ENCODE results near the gene ERBB4. TPM values are rescaled to one million over a fixed set of nuclear protein-coding genes. Genes with fewer than 3 reads are reported as not detected.

Gene ERBB4
- total and polyA plus RNA-seq, 10 of the 15 experiments (the other 5 are each of a cell fraction or from before 2014, with no cell fraction given) = under 0.01 to 0.23 (median 0.01) TPM; not detected in 4

DNA sequence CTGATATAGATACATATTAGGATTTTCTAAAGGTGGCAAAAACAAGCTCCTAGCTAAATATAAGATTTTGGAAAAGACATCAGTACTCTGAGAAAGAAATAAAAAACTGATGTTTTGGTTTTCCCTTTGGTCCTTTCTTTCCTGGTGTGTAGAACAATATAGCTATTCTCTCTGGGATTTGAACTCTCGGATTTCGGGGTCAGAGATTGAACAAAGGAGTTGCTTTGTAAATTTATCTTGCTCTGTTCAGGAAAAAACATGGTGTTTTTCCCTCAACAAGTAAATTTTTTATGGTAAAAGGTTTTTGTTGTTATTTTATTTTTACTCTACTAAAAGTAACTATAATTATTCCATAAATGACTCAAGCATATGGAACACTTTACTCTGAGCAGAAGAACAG lies 889.3 kb downstream of the ERBB4 start:
- in situ Hi-C loops (cut with MboI) = no loop called here
- ATAC-seq = no peak
- H3K9ac ChIP-seq (ENCODE audit: control insufficient read depth, insufficient read depth, low read length) = no peak overlapping the region
- H2AFZ ChIP-seq (ENCODE audit: control insufficient read depth, low read depth, low read length) = no peak overlapping the region
- no peaks in the 10 kb centered on the region for H3K27me3 ChIP-seq (replicated peaks in 1 of 2; ENCODE audit: control insufficient read depth in 2 of 2, insufficient read depth in 2 of 2, low read length in 1 of 2)
- H3K79me2 ChIP-seq (ENCODE audit: control insufficient read depth, insufficient read depth, low read length) = no peaks in the 10 kb centered on the region
- H3K4me2 ChIP-seq (ENCODE audit: control insufficient read depth, insufficient read depth) = no peak overlapping the region
- H3K4me1 ChIP-seq (ENCODE audit: control insufficient read depth, insufficient read depth, low read length) = no peaks in the 10 kb centered on the region
- H3K9me3 ChIP-seq (replicated peaks; ENCODE audit: control insufficient read depth, insufficient read depth, low read length) = no peaks in the 10 kb centered on the region
- ChIA-PET CTCF (no interaction called here), RAD21 (ENCODE audit: unreplicated experiment) (no interaction called here), SMC1A (ENCODE audit: uncharacterized antibody, unreplicated experiment) (no interaction called here), POLR2A (no interaction called here)
- H4K20me1 ChIP-seq (ENCODE audit: control insufficient read depth, insufficient read depth) = no peaks in the 10 kb centered on the region
- intact Hi-C loops (cut with micrococcal nuclease; ENCODE audit: unreplicated experiment) = no loop called here
- no peak overlapping the region for H3K4me3 ChIP-seq
- 0% methylated on average over 2 of the region's 2 CpGs for WGBS (ENCODE audit: insufficient coverage, insufficient replicate concordance, low lambda C conversion rate, missing lambda C conversion rate)
- no peaks in the 10 kb centered on the region for H3K36me3 ChIP-seq (ENCODE audit: control insufficient read depth in 2 of 2, insufficient read depth in 2 of 2, low read length in 1 of 2)
- DNase-seq (ENCODE audit: low read depth, low spot score) = no peak
- no peak overlapping the region for H3K27ac ChIP-seq (ENCODE audit: control insufficient read depth, insufficient read depth)
- no TSS peak for BruUV-seq (replicated peaks)
- FAIRE-seq = no peak
- no peak for TF ChIP-seq NFYA (IDR thresholded peaks at IDR 0.05; ENCODE audit: borderline replicate concordance, low read depth, low read length)
- TF ChIP-seq, protein P1, sequence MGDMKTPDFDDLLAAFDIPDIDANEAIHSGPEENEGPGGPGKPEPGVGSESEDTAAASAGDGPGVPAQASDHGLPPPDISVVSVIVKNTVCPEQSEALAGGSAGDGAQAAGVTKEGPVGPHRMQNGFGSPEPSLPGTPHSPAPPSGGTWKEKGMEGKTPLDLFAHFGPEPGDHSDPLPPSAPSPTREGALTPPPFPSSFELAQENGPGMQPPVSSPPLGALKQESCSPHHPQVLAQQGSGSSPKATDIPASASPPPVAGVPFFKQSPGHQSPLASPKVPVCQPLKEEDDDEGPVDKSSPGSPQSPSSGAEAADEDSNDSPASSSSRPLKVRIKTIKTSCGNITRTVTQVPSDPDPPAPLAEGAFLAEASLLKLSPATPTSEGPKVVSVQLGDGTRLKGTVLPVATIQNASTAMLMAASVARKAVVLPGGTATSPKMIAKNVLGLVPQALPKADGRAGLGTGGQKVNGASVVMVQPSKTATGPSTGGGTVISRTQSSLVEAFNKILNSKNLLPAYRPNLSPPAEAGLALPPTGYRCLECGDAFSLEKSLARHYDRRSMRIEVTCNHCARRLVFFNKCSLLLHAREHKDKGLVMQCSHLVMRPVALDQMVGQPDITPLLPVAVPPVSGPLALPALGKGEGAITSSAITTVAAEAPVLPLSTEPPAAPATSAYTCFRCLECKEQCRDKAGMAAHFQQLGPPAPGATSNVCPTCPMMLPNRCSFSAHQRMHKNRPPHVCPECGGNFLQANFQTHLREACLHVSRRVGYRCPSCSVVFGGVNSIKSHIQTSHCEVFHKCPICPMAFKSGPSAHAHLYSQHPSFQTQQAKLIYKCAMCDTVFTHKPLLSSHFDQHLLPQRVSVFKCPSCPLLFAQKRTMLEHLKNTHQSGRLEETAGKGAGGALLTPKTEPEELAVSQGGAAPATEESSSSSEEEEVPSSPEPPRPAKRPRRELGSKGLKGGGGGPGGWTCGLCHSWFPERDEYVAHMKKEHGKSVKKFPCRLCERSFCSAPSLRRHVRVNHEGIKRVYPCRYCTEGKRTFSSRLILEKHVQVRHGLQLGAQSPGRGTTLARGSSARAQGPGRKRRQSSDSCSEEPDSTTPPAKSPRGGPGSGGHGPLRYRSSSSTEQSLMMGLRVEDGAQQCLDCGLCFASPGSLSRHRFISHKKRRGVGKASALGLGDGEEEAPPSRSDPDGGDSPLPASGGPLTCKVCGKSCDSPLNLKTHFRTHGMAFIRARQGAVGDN (IDR thresholded peaks at IDR 0.05) = no peak
- TF ChIP-seq STAT1 (conservative IDR thresholded peaks at IDR 0.05) = no peak
- TF ChIP-seq, protein P2, sequence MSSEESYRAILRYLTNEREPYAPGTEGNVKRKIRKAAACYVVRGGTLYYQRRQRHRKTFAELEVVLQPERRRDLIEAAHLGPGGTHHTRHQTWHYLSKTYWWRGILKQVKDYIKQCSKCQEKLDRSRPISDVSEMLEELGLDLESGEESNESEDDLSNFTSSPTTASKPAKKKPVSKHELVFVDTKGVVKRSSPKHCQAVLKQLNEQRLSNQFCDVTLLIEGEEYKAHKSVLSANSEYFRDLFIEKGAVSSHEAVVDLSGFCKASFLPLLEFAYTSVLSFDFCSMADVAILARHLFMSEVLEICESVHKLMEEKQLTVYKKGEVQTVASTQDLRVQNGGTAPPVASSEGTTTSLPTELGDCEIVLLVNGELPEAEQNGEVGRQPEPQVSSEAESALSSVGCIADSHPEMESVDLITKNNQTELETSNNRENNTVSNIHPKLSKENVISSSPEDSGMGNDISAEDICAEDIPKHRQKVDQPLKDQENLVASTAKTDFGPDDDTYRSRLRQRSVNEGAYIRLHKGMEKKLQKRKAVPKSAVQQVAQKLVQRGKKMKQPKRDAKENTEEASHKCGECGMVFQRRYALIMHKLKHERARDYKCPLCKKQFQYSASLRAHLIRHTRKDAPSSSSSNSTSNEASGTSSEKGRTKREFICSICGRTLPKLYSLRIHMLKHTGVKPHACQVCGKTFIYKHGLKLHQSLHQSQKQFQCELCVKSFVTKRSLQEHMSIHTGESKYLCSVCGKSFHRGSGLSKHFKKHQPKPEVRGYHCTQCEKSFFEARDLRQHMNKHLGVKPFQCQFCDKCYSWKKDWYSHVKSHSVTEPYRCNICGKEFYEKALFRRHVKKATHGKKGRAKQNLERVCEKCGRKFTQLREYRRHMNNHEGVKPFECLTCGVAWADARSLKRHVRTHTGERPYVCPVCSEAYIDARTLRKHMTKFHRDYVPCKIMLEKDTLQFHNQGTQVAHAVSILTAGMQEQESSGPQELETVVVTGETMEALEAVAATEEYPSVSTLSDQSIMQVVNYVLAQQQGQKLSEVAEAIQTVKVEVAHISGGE (CRISPR knock-in tag; IDR thresholded peaks at IDR 0.05) = no peak
- no peak for TF ChIP-seq POLR2A (IDR thresholded peaks at IDR 0.05; ENCODE audit: low read depth, low read length)
- TF ChIP-seq NFXL1 (IDR thresholded peaks at IDR 0.05; ENCODE audit: borderline replicate concordance) = no peak
- TF ChIP-seq, protein P3, sequence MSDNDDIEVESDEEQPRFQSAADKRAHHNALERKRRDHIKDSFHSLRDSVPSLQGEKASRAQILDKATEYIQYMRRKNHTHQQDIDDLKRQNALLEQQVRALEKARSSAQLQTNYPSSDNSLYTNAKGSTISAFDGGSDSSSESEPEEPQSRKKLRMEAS (IDR thresholded peaks at IDR 0.05; ENCODE audit: low read depth, low read length) = no peak
- no peak for TF ChIP-seq RAD21 (IDR thresholded peaks at IDR 0.05; ENCODE audit: insufficient read depth, low read depth, low read length)
- no peak for TF ChIP-seq IKZF1 (conservative IDR thresholded peaks at IDR 0.05)
- no peak for TF ChIP-seq PAX5 (IDR thresholded peaks at IDR 0.05; ENCODE audit: borderline replicate concordance, low read depth, low read length)
- TF ChIP-seq FOS (IDR thresholded peaks at IDR 0.05; ENCODE audit: borderline replicate concordance, extremely low read depth, insufficient read length) = no peak
- TF ChIP-seq CREB1 (IDR thresholded peaks at IDR 0.05; ENCODE audit: low read depth) = no peak
- no peak for TF ChIP-seq IRF3 (IDR thresholded peaks at IDR 0.05)
- no peak for TF ChIP-seq RBBP5 (conservative IDR thresholded peaks at IDR 0.05)
- no peak for TF ChIP-seq SREBF1 (IDR thresholded peaks at IDR 0.05; ENCODE audit: low read length)
- no peak for TF ChIP-seq IRF5 (IDR thresholded peaks at IDR 0.05; ENCODE audit: borderline replicate concordance)
- no peak for TF ChIP-seq CBX5 (IDR thresholded peaks at IDR 0.05; ENCODE audit: low read depth)
